Measurements from ENCODE around the gene HSPB9.

- TF ChIP-seq NR2F1 (conservative IDR thresholded peaks at IDR 0.05) (no peak), NFIC (IDR thresholded peaks at IDR 0.05; ENCODE audit: low read depth, low read length) (no peak), CTCF (IDR thresholded peaks at IDR 0.05 in 2 of 3, conservative IDR thresholded peaks at IDR 0.05 in 1 of 3; ENCODE audit: control insufficient read depth in 2 of 3, extremely low read depth in 1 of 3, insufficient read depth in 1 of 3, low read depth in 3 of 3, low read length in 3 of 3) (no peak), SUZ12 (IDR thresholded peaks at IDR 0.05; ENCODE audit: unreplicated experiment) (no peak), FOXK2 (IDR thresholded peaks at IDR 0.05) (no peak), RELA (IDR thresholded peaks at IDR 0.05; ENCODE audit: borderline replicate concordance, partially characterized antibody) (no peak), MTA3 (IDR thresholded peaks at IDR 0.05; ENCODE audit: borderline replicate concordance, low read length) (no peak)
These were observed 14.0 kb downstream of the HSPB9 start for GRCh38 chr17:42136654-42137051.
